Effector memory CD8-positive, alpha-beta T cell (primary cell): Measurements from ENCODE around the gene NELL1.

Experiments used
- ATAC-seq: fragments of 150-1000 bp; cut with Tn5 transposase; replicated peaks from 2 replicates; pipeline ENCODE4 v1.10.0; 2021; ENCODE audit warnings: mild to moderate bottlenecking, moderate library complexity
- DNase-seq, 3 experiments: peaks; one replicate each; pipeline ENCODE4 v3.0.0; 2021
- H3K27ac Mint-ChIP-seq, 2 donors: one replicate each; pipeline ENCODE4 v1.8.0; 2022; ENCODE audit warnings: mild to moderate bottlenecking in 2 of 2, mixed read lengths in 2 of 2, moderate library complexity in 2 of 2
- H3K27me3 Mint-ChIP-seq, 2 donors: one replicate each; pipeline ENCODE4 v1.8.0; 2022; ENCODE audit warnings: mixed read lengths in 2 of 2
- H3K36me3 Mint-ChIP-seq: one replicate; pipeline ENCODE4 v1.8.0; 2022; ENCODE audit warnings: mild to moderate bottlenecking, moderate library complexity, mixed read lengths; ENCODE audit not compliant: insufficient read depth
- H3K4me1 Mint-ChIP-seq, 2 donors: one replicate each; pipeline ENCODE4 v1.8.0; 2022; ENCODE audit warnings: low read depth in 2 of 2, mixed read lengths in 2 of 2
- H3K4me3 Mint-ChIP-seq, 2 donors: one replicate each; pipeline ENCODE4 v1.8.0; 2022; ENCODE audit warnings: mild to moderate bottlenecking in 2 of 2, mixed read lengths in 2 of 2, moderate library complexity in 2 of 2
- H3K9me3 Mint-ChIP-seq, 2 donors: one replicate each; pipeline ENCODE4 v1.8.0; 2022; ENCODE audit warnings: mixed read lengths in 2 of 2

Gene NELL1

GRCh38 chr11:21602699-21603098 lies 933.3 kb downstream of the NELL1 start:
- no peak overlapping the region for H3K27ac Mint-ChIP-seq
- no peak for DNase-seq
- no peaks in the 10 kb centered on the region for H3K36me3 Mint-ChIP-seq
- peaks cover 0 to 4% of the 10 kb centered on the region in 2 donors for H3K9me3 Mint-ChIP-seq
- H3K27me3 Mint-ChIP-seq: no peaks in the 10 kb centered on the region
- no peaks in the 10 kb centered on the region for H3K4me1 Mint-ChIP-seq
- no peak for ATAC-seq
- H3K4me3 Mint-ChIP-seq: no peak overlapping the region

- no peak for ATAC-seq
- no peak for DNase-seq
- peaks cover 0 to 4% of the 10 kb centered on the region in 2 donors for H3K9me3 Mint-ChIP-seq
Observed at GRCh38 chr11:21603886-21604285, 934.5 kb downstream of the NELL1 start.

GRCh38 chr11:21604564-21604963 lies 935.2 kb downstream of the NELL1 start:
- H3K4me1 Mint-ChIP-seq: no peaks in the 10 kb centered on the region
- no peak for DNase-seq
- peaks cover 0 to 4% of the 10 kb centered on the region in 2 donors for H3K9me3 Mint-ChIP-seq
- no peak overlapping the region for H3K27ac Mint-ChIP-seq
- no peak for ATAC-seq
- H3K27me3 Mint-ChIP-seq: no peaks in the 10 kb centered on the region
- H3K36me3 Mint-ChIP-seq: no peaks in the 10 kb centered on the region
- no peak overlapping the region for H3K4me3 Mint-ChIP-seq

More at GRCh38 chr11:21603886-21604285, 934.5 kb downstream of the NELL1 start:
- H3K36me3 Mint-ChIP-seq: no peaks in the 10 kb centered on the region
- H3K4me1 Mint-ChIP-seq: no peaks in the 10 kb centered on the region
- H3K27me3 Mint-ChIP-seq: no peaks in the 10 kb centered on the region
- H3K27ac Mint-ChIP-seq: no peak overlapping the region
- H3K4me3 Mint-ChIP-seq: no peak overlapping the region

GRCh38 chr11:21612326-21612725 lies 942.9 kb downstream of the NELL1 start:
- H3K36me3 Mint-ChIP-seq: no peaks in the 10 kb centered on the region
- no peak overlapping the region for H3K27ac Mint-ChIP-seq
- no peak for ATAC-seq

GRCh38 chr11:21614961-21615360 lies 945.6 kb downstream of the NELL1 start:
- Mint-ChIP-seq H3K36me3 (no peaks in the 10 kb centered on the region), H3K27me3 (no peaks in the 10 kb centered on the region), H3K27ac (no peak overlapping the region), H3K4me1 (no peaks in the 10 kb centered on the region), H3K9me3 (peaks cover 0 to 5% of the 10 kb centered on the region in 2 donors), H3K4me3 (no peak overlapping the region)
- ATAC-seq: no peak
- no peak for DNase-seq

More at GRCh38 chr11:21612326-21612725, 942.9 kb downstream of the NELL1 start:
- H3K27me3 Mint-ChIP-seq: no peaks in the 10 kb centered on the region
- no peak for DNase-seq
- H3K4me1 Mint-ChIP-seq: no peaks in the 10 kb centered on the region
- H3K9me3 Mint-ChIP-seq: peaks cover 0 to 3% of the 10 kb centered on the region in 2 donors
- H3K4me3 Mint-ChIP-seq: no peak overlapping the region

- DNase-seq (no peak), ATAC-seq (no peak)
- no peaks in the 10 kb centered on the region for H3K36me3 Mint-ChIP-seq
- no peaks in the 10 kb centered on the region for H3K4me1 Mint-ChIP-seq
- no peaks in the 10 kb centered on the region for H3K27me3 Mint-ChIP-seq
- H3K4me3 Mint-ChIP-seq: no peak overlapping the region
- peaks cover 5 to 10% of the 10 kb centered on the region in 2 donors for H3K9me3 Mint-ChIP-seq
- no peak overlapping the region for H3K27ac Mint-ChIP-seq
Observed at GRCh38 chr11:21615955-21616371, 946.6 kb downstream of the NELL1 start.

GRCh38 chr11:21622566-21622965 lies 953.2 kb downstream of the NELL1 start:
- Mint-ChIP-seq H3K4me3 (no peak overlapping the region), H3K27ac (no peak overlapping the region), H3K4me1 (no peaks in the 10 kb centered on the region), H3K9me3 (peaks cover 8 to 13% of the 10 kb centered on the region in 2 donors), H3K36me3 (no peaks in the 10 kb centered on the region), H3K27me3 (no peaks in the 10 kb centered on the region)
- no peak for ATAC-seq
- DNase-seq: no peak

- H3K4me1 Mint-ChIP-seq: no peaks in the 10 kb centered on the region
- H3K4me3 Mint-ChIP-seq: no peak overlapping the region
- no peak for ATAC-seq
- H3K9me3 Mint-ChIP-seq: peaks cover 12 to 17% of the 10 kb centered on the region in 2 donors
- no peak for DNase-seq
- H3K36me3 Mint-ChIP-seq: no peaks in the 10 kb centered on the region
- no peaks in the 10 kb centered on the region for H3K27me3 Mint-ChIP-seq
- no peak overlapping the region for H3K27ac Mint-ChIP-seq
Observed at GRCh38 chr11:21622995-21623394, 953.6 kb downstream of the NELL1 start.
